Measurements from ENCODE around the gene PLCB1.
A peak's percentile ranks its signal among the peaks of the same experiment; 100 is the strongest.

The PLCB1 gene

GRCh38 chr20:8213270-8213669 is 81.2 kb downstream of the PLCB1 start:
- DNase-seq = no peak

GRCh38 chr20:8213831-8214587 is 81.9 kb downstream of the PLCB1 start:
- no peak for DNase-seq

- no peak for DNase-seq
These were observed 83.3 kb downstream of the PLCB1 start for GRCh38 chr20:8215361-8215781.

- DNase-seq = no peak
These were observed 84.5 kb downstream of the PLCB1 start for GRCh38 chr20:8216375-8217200.

GRCh38 chr20:8218861-8219260 is 86.8 kb downstream of the PLCB1 start:
- DNase-seq = no peak

- no peak for DNase-seq
These were observed 87.3 kb downstream of the PLCB1 start for GRCh38 chr20:8219403-8219802.

GRCh38 chr20:8220716-8221115 is 88.7 kb downstream of the PLCB1 start:
- no peak for DNase-seq

- no peak for DNase-seq
These were observed 89.9 kb downstream of the PLCB1 start for GRCh38 chr20:8221887-8222419.

GRCh38 chr20:8223091-8223870 is 91.2 kb downstream of the PLCB1 start:
- DNase-seq = no peak

GRCh38 chr20:8225658-8226057 is 93.6 kb downstream of the PLCB1 start:
- no peak for DNase-seq

GRCh38 chr20:8226106-8226505 is 94.0 kb downstream of the PLCB1 start:
- DNase-seq = no peak

GRCh38 chr20:8227293-8227692 is 95.2 kb downstream of the PLCB1 start:
- DNase-seq = no peak

- no peak for DNase-seq
These were observed 96.2 kb downstream of the PLCB1 start for GRCh38 chr20:8228315-8228714.

- DNase-seq = no peak
These were observed 97.0 kb downstream of the PLCB1 start for GRCh38 chr20:8229090-8229489.

GRCh38 chr20:8231038-8231437 is 99.0 kb downstream of the PLCB1 start:
- DNase-seq = no peak

- peak; percentile 33 to 52 for DNase-seq
These were observed 100.3 kb downstream of the PLCB1 start for GRCh38 chr20:8232332-8232731.

GRCh38 chr20:8234580-8234979 is 102.5 kb downstream of the PLCB1 start:
- DNase-seq = no peak

GRCh38 chr20:8242066-8242465 is 110.0 kb downstream of the PLCB1 start:
- DNase-seq = no peak

GRCh38 chr20:8242827-8243724 is 111.0 kb downstream of the PLCB1 start:
- DNase-seq = peak in 1 of 2 experiments; percentile 35

GRCh38 chr20:8244637-8245036 is 112.6 kb downstream of the PLCB1 start:
- DNase-seq = peak in 1 of 2 experiments; percentile 14

GRCh38 chr20:8246153-8246552 is 114.1 kb downstream of the PLCB1 start:
- DNase-seq = no peak

GRCh38 chr20:8246716-8247115 is 114.7 kb downstream of the PLCB1 start:
- no peak for DNase-seq
